Upper lobe of left lung (tissue), 6 donors: Measurements from ENCODE around the gene AP3M1. TPM values are rescaled to one million over a fixed set of nuclear protein-coding genes. Genes with fewer than 3 reads are reported as not detected.

Experiments used
- ATAC-seq, 2 donors: fragments of 200-7000 bp; cut with Tn5 transposase; one replicate each; pipeline ENCODE4 v1.9.1; 2022; ENCODE audit warnings: mild to moderate bottlenecking in 2 of 2, moderate library complexity in 2 of 2; ENCODE audit not compliant: low FRiP score in 2 of 2
- DNase-seq, 2 donors: peaks; one replicate each; pipeline ENCODE4 v3.0.0-alpha.2; 2019 to 2020
- H3K27ac ChIP-seq, 4 donors: fragments of 200-600 bp; sonication (generic); one replicate each; pipeline ENCODE4 v1.5.1; 2016 to 2019
- H3K27me3 ChIP-seq, 4 donors: fragments of 200-600 bp; sonication (generic); one replicate each; pipeline ENCODE4 v1.5.1; 2017 to 2019
- H3K36me3 ChIP-seq, 4 donors: fragments of 200-600 bp; sonication (generic); one replicate each; pipeline ENCODE4 v1.5.1; 2016 to 2019
- H3K4me1 ChIP-seq, 4 donors: fragments of 200-600 bp; sonication (generic); one replicate each; pipeline ENCODE4 v1.5.1; 2018 to 2019
- H3K4me3 ChIP-seq, 4 donors: fragments of 200-600 bp; sonication (generic); one replicate each; pipeline ENCODE4 v1.5.1; 2017 to 2019; ENCODE audit warnings: mild to moderate bottlenecking in 2 of 4, moderate library complexity in 1 of 4
- H3K9me3 ChIP-seq, 4 donors: fragments of 200-600 bp; sonication (generic); one replicate each; pipeline ENCODE4 v1.5.1; 2018 to 2019
- EP300 ChIP-seq, 4 donors: sonication (generic); formaldehyde crosslinking; IDR thresholded peaks; one replicate each; pipeline ENCODE4 v1.5.1; 2017; ENCODE audit warnings: antibody characterized with exemption in 4 of 4, control low read depth in 2 of 4
- POLR2A ChIP-seq, 4 donors: fragments of 450-650 bp; IDR thresholded peaks; one replicate each; pipeline ENCODE4 v1.5.1; 2016 to 2017; ENCODE audit warnings: antibody characterized with exemption in 4 of 4, mild to moderate bottlenecking in 2 of 4
- POLR2AphosphoS5 ChIP-seq, 2 donors: sonication (generic); formaldehyde crosslinking; IDR thresholded peaks; one replicate each; pipeline ENCODE4 v1.5.1; 2017; ENCODE audit warnings: antibody characterized with exemption in 2 of 2
- WGBS, 2 donors: methylation state at CpG; one replicate each; pipeline ENCODE4 v1.1.5; 2017 to 2018; 5-methylcytosine and 5-hydroxymethylcytosine counted together
- total RNA-seq, 6 donors: library from RNA; depleted of rRNA in 4 of 6; stranded (reverse); fragments of >200 nt in 4 of 6; gene quantifications; one replicate each; pipeline versions ENCODE4 v1.1.0 to v1.2.1, GENCODE V29; 2016 to 2021
- TF ChIP-seq, protein P1 (sequence below), 6 experiments: fragments of 450-650 bp in 4 of 6; fragments of 200-600 bp in 2 of 6; sonication (generic) in 2 of 6; IDR thresholded peaks; one replicate each; pipeline ENCODE4 v1.5.1; 2016 to 2019; ENCODE audit warnings: antibody characterized with exemption in 6 of 6
- donor health status: DM: no; HTN: no; CAD: no; lungs with moderate emphysema.
- donor health status: DM: no; HTN: yes; CAD: no; lungs with severe emphysema.

Gene AP3M1
- total RNA-seq, 6 donors from 2014 or later = 11.4 to 36.1 (median 25.3) TPM

DNA sequence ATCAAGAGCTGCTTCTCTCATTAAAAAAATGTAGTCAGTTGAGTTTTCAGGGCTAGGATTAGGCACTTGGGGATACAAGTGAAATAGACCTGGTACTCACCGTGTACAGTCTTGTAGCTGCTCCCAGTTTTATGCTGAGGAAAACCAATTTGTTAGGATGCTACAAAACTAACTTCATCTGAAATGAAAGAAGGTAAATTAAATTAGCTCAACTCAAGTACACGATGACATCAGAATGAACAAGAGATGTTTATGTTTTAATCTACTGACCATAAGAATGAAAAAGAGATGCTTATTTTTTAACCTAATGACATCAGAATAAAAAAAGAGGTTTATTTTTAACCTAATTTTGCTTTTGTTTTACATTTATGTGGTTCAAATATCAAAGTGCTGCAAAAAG lies 73.7 kb downstream of the AP3M1 start:
- Histone ChIP-seq H3K4me1 (peaks cover 0 to 30% (median 9%) of the 10 kb centered on the region in 4 donors), H3K27ac (no peak overlapping the region), H3K4me3 (no peak overlapping the region), H3K27me3 (no peaks in the 10 kb centered on the region), H3K9me3 (no peaks in the 10 kb centered on the region), H3K36me3 (peaks cover 3 to 58% (median 18%) of the 10 kb centered on the region in 4 donors)
- no peak for ATAC-seq
- no peak for DNase-seq
- TF ChIP-seq EP300 (IDR thresholded peaks at IDR 0.05) = no peak
- no peak for TF ChIP-seq POLR2A (IDR thresholded peaks at IDR 0.05)
- TF ChIP-seq, protein P1, sequence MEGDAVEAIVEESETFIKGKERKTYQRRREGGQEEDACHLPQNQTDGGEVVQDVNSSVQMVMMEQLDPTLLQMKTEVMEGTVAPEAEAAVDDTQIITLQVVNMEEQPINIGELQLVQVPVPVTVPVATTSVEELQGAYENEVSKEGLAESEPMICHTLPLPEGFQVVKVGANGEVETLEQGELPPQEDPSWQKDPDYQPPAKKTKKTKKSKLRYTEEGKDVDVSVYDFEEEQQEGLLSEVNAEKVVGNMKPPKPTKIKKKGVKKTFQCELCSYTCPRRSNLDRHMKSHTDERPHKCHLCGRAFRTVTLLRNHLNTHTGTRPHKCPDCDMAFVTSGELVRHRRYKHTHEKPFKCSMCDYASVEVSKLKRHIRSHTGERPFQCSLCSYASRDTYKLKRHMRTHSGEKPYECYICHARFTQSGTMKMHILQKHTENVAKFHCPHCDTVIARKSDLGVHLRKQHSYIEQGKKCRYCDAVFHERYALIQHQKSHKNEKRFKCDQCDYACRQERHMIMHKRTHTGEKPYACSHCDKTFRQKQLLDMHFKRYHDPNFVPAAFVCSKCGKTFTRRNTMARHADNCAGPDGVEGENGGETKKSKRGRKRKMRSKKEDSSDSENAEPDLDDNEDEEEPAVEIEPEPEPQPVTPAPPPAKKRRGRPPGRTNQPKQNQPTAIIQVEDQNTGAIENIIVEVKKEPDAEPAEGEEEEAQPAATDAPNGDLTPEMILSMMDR (IDR thresholded peaks at IDR 0.05) = no peak
- no peak for TF ChIP-seq POLR2AphosphoS5 (IDR thresholded peaks at IDR 0.05)
- WGBS, 2 donors = 80 to 86% methylated on average over 2 of the region's 2 CpGs

- WGBS, 2 donors = 90 to 92% methylated on average over 5 of the region's 5 CpGs
- H3K4me1 ChIP-seq = peaks cover 0 to 20% (median 11%) of the 10 kb centered on the region in 4 donors
- H3K27ac ChIP-seq = no peak overlapping the region
- H3K9me3 ChIP-seq = no peaks in the 10 kb centered on the region
- H3K4me3 ChIP-seq = no peak overlapping the region
- peaks cover 3 to 64% (median 18%) of the 10 kb centered on the region in 4 donors for H3K36me3 ChIP-seq
- TF ChIP-seq POLR2A (IDR thresholded peaks at IDR 0.05) = no peak
- no peak for TF ChIP-seq EP300 (IDR thresholded peaks at IDR 0.05)
- TF ChIP-seq, protein P1 (IDR thresholded peaks at IDR 0.05) = no peak
- TF ChIP-seq POLR2AphosphoS5 (IDR thresholded peaks at IDR 0.05) = no peak
- ATAC-seq (no peak), DNase-seq (no peak)
- no peaks in the 10 kb centered on the region for H3K27me3 ChIP-seq
These were observed 74.7 kb downstream of the AP3M1 start for GRCh38 chr10:74075906-74076305.

- DNase-seq (no peak), ATAC-seq (no peak)
- 79 to 85% methylated on average over 6 of the region's 6 CpGs for WGBS, 2 donors
- Histone ChIP-seq H3K27ac (no peak overlapping the region), H3K27me3 (no peaks in the 10 kb centered on the region), H3K4me1 (peaks cover 0 to 14% (median 1%) of the 10 kb centered on the region in 4 donors), H3K9me3 (no peaks in the 10 kb centered on the region), H3K36me3 (peaks cover 3 to 68% (median 18%) of the 10 kb centered on the region in 4 donors), H3K4me3 (no peak overlapping the region)
- TF ChIP-seq POLR2A (IDR thresholded peaks at IDR 0.05) (no peak), EP300 (IDR thresholded peaks at IDR 0.05) (no peak), POLR2AphosphoS5 (IDR thresholded peaks at IDR 0.05) (no peak)
- TF ChIP-seq, protein P1 (IDR thresholded peaks at IDR 0.05) = no peak
These were observed 78.1 kb downstream of the AP3M1 start for GRCh38 chr10:74072503-74072902.

- peaks cover 0 to 17% (median 1%) of the 10 kb centered on the region in 4 donors for H3K4me1 ChIP-seq
- ATAC-seq = no peak
- H3K27me3 ChIP-seq = no peaks in the 10 kb centered on the region
- H3K9me3 ChIP-seq = no peaks in the 10 kb centered on the region
- no peak overlapping the region for H3K4me3 ChIP-seq
- no peak for DNase-seq
- H3K27ac ChIP-seq = no peak overlapping the region
- H3K36me3 ChIP-seq = peaks cover 3 to 56% (median 17%) of the 10 kb centered on the region in 4 donors
- TF ChIP-seq, protein P1 (IDR thresholded peaks at IDR 0.05) = no peak
- TF ChIP-seq POLR2AphosphoS5 (IDR thresholded peaks at IDR 0.05) = no peak
- TF ChIP-seq POLR2A (IDR thresholded peaks at IDR 0.05) = no peak
- no peak for TF ChIP-seq EP300 (IDR thresholded peaks at IDR 0.05)
These were observed 79.5 kb downstream of the AP3M1 start for GRCh38 chr10:74071157-74071556.

Other genes with a start within 250 kb of the AP3M1 start
- gene PLAU, start 239.7 kb downstream of the AP3M1 start, total RNA-seq = 10 to 100 TPM in 3 of 6 donors, 1 to 10 TPM in 3; 8.2 to 38.8 (median 12.4) TPM
- gene VCL, start 152.7 kb downstream of the AP3M1 start, total RNA-seq = 100 to 1,000 TPM in 5 of 6 donors, 10 to 100 TPM in 1; 76.5 to 214 (median 133) TPM
- gene ADK, start 393 bp upstream of the AP3M1 start, total RNA-seq = 100 to 1,000 TPM in 1 of 6 donors, 10 to 100 TPM in 5; 27.9 to 123 (median 48.1) TPM